GM12878 (cell line): ENCODE measurements around the gene NDST4.

Experiments used
- BACH1 ChIP-seq: fragments of 450-650 bp; IDR thresholded peaks from 2 replicates; pipeline ENCODE4 v1.6.1; 2017; ENCODE audit warnings: mild to moderate bottlenecking, borderline replicate concordance
- EP300 ChIP-seq, 2 experiments: fragments of 150-350 bp in 1 of 2; IDR thresholded peaks; 2 replicates each; pipeline ENCODE4 v1.6.1; 2011 to 2012; ENCODE audit warnings: low read depth in 2 of 2, low read length in 2 of 2, borderline replicate concordance in 1 of 2, improper control_type of control experiment in 1 of 2, inconsistent platforms in 1 of 2; ENCODE audit not compliant: control insufficient read depth in 1 of 2
- EZH2 ChIP-seq: IDR thresholded peaks from 2 replicates; pipeline ENCODE4 v1.6.1; 2012; ENCODE audit warnings: low read depth, mild to moderate bottlenecking, control low read depth, inconsistent platforms, low read length, borderline replicate concordance; ENCODE audit not compliant: control insufficient read depth
- GATAD2B ChIP-seq: fragments of 450-650 bp; conservative IDR thresholded peaks from 2 replicates; pipeline ENCODE4 v1.6.1; 2017; ENCODE audit warnings: low read depth, mild to moderate bottlenecking, moderate library complexity
- NFXL1 ChIP-seq: fragments of 450-650 bp; IDR thresholded peaks from 2 replicates; pipeline ENCODE4 v1.6.1; 2017; ENCODE audit warnings: antibody characterized with exemption, mild to moderate bottlenecking, borderline replicate concordance
- POLR2A ChIP-seq: IDR thresholded peaks from 2 replicates; pipeline ENCODE4 v1.6.1; 2011; ENCODE audit warnings: low read depth, mild to moderate bottlenecking, low read length
- TCF7 ChIP-seq: IDR thresholded peaks from 2 replicates; pipeline ENCODE4 v1.6.1; 2014; ENCODE audit warnings: antibody characterized with exemption, borderline replicate concordance
- TF ChIP-seq, protein P1 (sequence below), 3 experiments: IDR thresholded peaks in 2 of 3; conservative IDR thresholded peaks in 1 of 3; 2 replicates each; pipeline ENCODE4 v1.5.1; 2011; ENCODE audit warnings: low read depth in 3 of 3, low read length in 3 of 3, mild to moderate bottlenecking in 3 of 3, control low read depth in 2 of 3, moderate library complexity in 2 of 3, inconsistent platforms in 1 of 3, mixed read lengths in 1 of 3; ENCODE audit not compliant: control insufficient read depth in 2 of 3, insufficient read depth in 1 of 3; ENCODE audit errors: extremely low read depth in 1 of 3
- TF ChIP-seq, protein P2 (sequence below): IDR thresholded peaks from 2 replicates; pipeline ENCODE4 v1.6.1; 2012; ENCODE audit warnings: low read depth, low read length, improper control_type of control experiment
- TF ChIP-seq, protein P3 (sequence below): IDR thresholded peaks from 2 replicates; pipeline ENCODE4 v1.6.1; 2011; ENCODE audit warnings: low read depth, low read length, improper control_type of control experiment, borderline replicate concordance

DNA sequence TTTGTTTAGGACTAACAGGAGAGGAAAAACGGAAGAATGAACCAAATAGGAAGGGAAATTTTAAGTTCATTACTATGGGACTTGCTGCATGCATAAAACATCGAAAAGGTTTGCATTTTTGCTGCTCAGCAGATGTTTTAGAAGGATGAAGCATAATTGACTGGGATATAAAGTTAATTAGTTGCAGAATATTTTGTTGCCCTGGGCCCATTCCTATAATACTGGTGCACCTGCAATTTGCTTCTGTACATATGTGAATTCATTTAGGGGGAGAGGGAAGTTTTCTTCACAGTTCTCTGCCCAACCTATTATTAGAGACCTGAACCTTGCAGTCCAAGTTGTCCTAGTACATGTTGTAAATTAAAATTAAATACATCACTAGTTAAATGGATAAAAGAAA is 282.8 kb downstream of the NDST4 start:
- TF ChIP-seq, protein P1, sequence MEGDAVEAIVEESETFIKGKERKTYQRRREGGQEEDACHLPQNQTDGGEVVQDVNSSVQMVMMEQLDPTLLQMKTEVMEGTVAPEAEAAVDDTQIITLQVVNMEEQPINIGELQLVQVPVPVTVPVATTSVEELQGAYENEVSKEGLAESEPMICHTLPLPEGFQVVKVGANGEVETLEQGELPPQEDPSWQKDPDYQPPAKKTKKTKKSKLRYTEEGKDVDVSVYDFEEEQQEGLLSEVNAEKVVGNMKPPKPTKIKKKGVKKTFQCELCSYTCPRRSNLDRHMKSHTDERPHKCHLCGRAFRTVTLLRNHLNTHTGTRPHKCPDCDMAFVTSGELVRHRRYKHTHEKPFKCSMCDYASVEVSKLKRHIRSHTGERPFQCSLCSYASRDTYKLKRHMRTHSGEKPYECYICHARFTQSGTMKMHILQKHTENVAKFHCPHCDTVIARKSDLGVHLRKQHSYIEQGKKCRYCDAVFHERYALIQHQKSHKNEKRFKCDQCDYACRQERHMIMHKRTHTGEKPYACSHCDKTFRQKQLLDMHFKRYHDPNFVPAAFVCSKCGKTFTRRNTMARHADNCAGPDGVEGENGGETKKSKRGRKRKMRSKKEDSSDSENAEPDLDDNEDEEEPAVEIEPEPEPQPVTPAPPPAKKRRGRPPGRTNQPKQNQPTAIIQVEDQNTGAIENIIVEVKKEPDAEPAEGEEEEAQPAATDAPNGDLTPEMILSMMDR (IDR thresholded peaks at IDR 0.05 in 2 of 3, conservative IDR thresholded peaks at IDR 0.05 in 1 of 3; ENCODE audit: control insufficient read depth in 2 of 3, extremely low read depth in 1 of 3, insufficient read depth in 1 of 3, low read depth in 3 of 3, low read length in 3 of 3) = no peak
- TF ChIP-seq EP300 (IDR thresholded peaks at IDR 0.05; ENCODE audit: borderline replicate concordance in 1 of 2, control insufficient read depth in 1 of 2, low read depth in 2 of 2, low read length in 2 of 2) = no peak
- TF ChIP-seq EZH2 = no peak
- TF ChIP-seq, protein P2, sequence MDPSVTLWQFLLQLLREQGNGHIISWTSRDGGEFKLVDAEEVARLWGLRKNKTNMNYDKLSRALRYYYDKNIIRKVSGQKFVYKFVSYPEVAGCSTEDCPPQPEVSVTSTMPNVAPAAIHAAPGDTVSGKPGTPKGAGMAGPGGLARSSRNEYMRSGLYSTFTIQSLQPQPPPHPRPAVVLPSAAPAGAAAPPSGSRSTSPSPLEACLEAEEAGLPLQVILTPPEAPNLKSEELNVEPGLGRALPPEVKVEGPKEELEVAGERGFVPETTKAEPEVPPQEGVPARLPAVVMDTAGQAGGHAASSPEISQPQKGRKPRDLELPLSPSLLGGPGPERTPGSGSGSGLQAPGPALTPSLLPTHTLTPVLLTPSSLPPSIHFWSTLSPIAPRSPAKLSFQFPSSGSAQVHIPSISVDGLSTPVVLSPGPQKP = no peak
- TF ChIP-seq TCF7 = no peak
- TF ChIP-seq, protein P3, sequence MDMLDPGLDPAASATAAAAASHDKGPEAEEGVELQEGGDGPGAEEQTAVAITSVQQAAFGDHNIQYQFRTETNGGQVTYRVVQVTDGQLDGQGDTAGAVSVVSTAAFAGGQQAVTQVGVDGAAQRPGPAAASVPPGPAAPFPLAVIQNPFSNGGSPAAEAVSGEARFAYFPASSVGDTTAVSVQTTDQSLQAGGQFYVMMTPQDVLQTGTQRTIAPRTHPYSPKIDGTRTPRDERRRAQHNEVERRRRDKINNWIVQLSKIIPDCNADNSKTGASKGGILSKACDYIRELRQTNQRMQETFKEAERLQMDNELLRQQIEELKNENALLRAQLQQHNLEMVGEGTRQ = no peak
- no peak for TF ChIP-seq POLR2A
- TF ChIP-seq BACH1 = no peak
- TF ChIP-seq GATAD2B = no peak
- no peak for TF ChIP-seq NFXL1
